K562 (cell line): ENCODE measurements around the gene RPUSD2. TPM values are rescaled to one million over a fixed set of nuclear protein-coding genes. Genes with fewer than 3 reads are reported as not detected.

Experiments used
- ATAC-seq: fragments of 200-7000 bp; cut with Tn5 transposase; 3 replicates; pipeline ENCODE4 v1.9.1; 2020; ENCODE audit warnings: moderate library complexity
- BruUV-seq: library from RNA; stranded (reverse); fragments of 400-500 nt; replicated peaks from 2 replicates; lab custom pipeline; 2021; lab: Mats Ljungman, UMichigan
- CTCF ChIA-PET: fragments of 300-600 bp; formaldehyde crosslinking; extraction: SDS; loops from one replicate; lab custom pipeline; 2021; ENCODE audit warnings: low intra/inter-chr PET ratio; lab: Yijun Ruan, JAX
- POLR2A ChIA-PET: fragments of 300-600, 350-650 bp; sonication (Branson Sonifier 250); formaldehyde crosslinking; extraction: SDS; loops from one replicate; lab custom pipeline; 2021; ENCODE audit warnings: antibody characterized with exemption, inconsistent platforms; lab: Yijun Ruan, JAX
- DNase-seq, 4 experiments: peaks; one replicate each; pipeline versions ENCODE4 v3.0.0 to v3.0.0-alpha.2; 2011 to 2018; ENCODE audit warnings: low spot score in 3 of 4, mixed read lengths in 3 of 4; ENCODE audit errors: extremely low read depth in 1 of 4
- FAIRE-seq: peaks from 2 replicates; lab custom pipeline; 2011; peaks lifted over from hg19 to GRCh38; lab: Jason Lieb, UNC
- H2AFZ ChIP-seq: 2 replicates; pipeline ENCODE4 v1.6.0; 2011; ENCODE audit warnings: low read depth, low read length, control low read depth, inconsistent platforms
- H3K27ac ChIP-seq: fragments of 200-600 bp; 3 replicates; pipeline ENCODE4 v1.8.0; 2011; ENCODE audit warnings: low read depth, mild to moderate bottlenecking, control low read depth, inconsistent platforms, low read length, moderate library complexity, mixed read lengths; ENCODE audit errors: extremely low read depth
- H3K27me3 ChIP-seq, 2 experiments: fragments of 300-600 bp in 1 of 2; 2 replicates in 1 of 2; 3 replicates in 1 of 2; pipeline versions ENCODE4 v1.6.0 to v1.8.0; 2011; ENCODE audit warnings: inconsistent platforms in 2 of 2, low read length in 2 of 2, mild to moderate bottlenecking in 1 of 2, mixed read lengths in 1 of 2, moderate library complexity in 1 of 2; ENCODE audit not compliant: control insufficient read depth in 2 of 2, insufficient read depth in 2 of 2
- H3K36me3 ChIP-seq: fragments of 300-600 bp; 3 replicates; pipeline ENCODE4 v1.8.0; 2011; ENCODE audit warnings: mild to moderate bottlenecking, low read length, inconsistent platforms; ENCODE audit not compliant: control insufficient read depth, insufficient read depth
- H3K4me1 ChIP-seq, 2 experiments: fragments of 200-600 bp in 1 of 2; replicated peaks in 1 of 2; 2 replicates in 1 of 2; 3 replicates in 1 of 2; pipeline versions ENCODE4 v1.5.1 to v1.8.0; 2011; ENCODE audit warnings: inconsistent platforms in 2 of 2, low read length in 2 of 2, mild to moderate bottlenecking in 1 of 2, mixed read lengths in 1 of 2, moderate library complexity in 1 of 2; ENCODE audit not compliant: control insufficient read depth in 2 of 2, insufficient read depth in 2 of 2
- H3K4me2 ChIP-seq: 2 replicates; pipeline ENCODE4 v1.6.1; 2011; ENCODE audit warnings: low read length, control low read depth, inconsistent platforms, mixed read lengths; ENCODE audit not compliant: insufficient read depth
- H3K4me3 ChIP-seq: fragments of 200-600 bp; sonication (generic), shearing (Covaris generic); 2 replicates; pipeline ENCODE4 v1.5.1; 2016; ENCODE audit warnings: control low read depth, inconsistent platforms
- H3K79me2 ChIP-seq: fragments of 200-600 bp; 3 replicates; pipeline ENCODE4 v1.8.0; 2011; ENCODE audit warnings: low read length, inconsistent platforms; ENCODE audit not compliant: control insufficient read depth, insufficient read depth
- H3K9ac ChIP-seq, 2 experiments: 2 replicates each; pipeline versions ENCODE4 v1.6.0 to v1.6.1; 2011; ENCODE audit warnings: low read depth in 2 of 2, low read length in 2 of 2, control low read depth in 1 of 2, inconsistent platforms in 1 of 2, mild to moderate bottlenecking in 1 of 2, mixed read lengths in 1 of 2; ENCODE audit not compliant: insufficient read depth in 1 of 2
- H3K9me1 ChIP-seq: one replicate; pipeline ENCODE4 v1.6.0; 2011; ENCODE audit warnings: inconsistent platforms, mild to moderate bottlenecking, low read length, moderate library complexity; ENCODE audit not compliant: control insufficient read depth, insufficient read depth
- H3K9me3 ChIP-seq: replicated peaks from 2 replicates; pipeline ENCODE4 v1.5.1; 2011; ENCODE audit warnings: low read depth, low read length, inconsistent platforms; ENCODE audit not compliant: control insufficient read depth, insufficient read depth
- H4K20me1 ChIP-seq: replicated peaks from 2 replicates; pipeline ENCODE4 v1.6.1; 2011; ENCODE audit warnings: low read length, inconsistent platforms, mixed read lengths; ENCODE audit not compliant: control insufficient read depth, insufficient read depth
- ASH1L ChIP-seq: fragments of 450-650 bp; IDR thresholded peaks from 2 replicates; pipeline ENCODE4 v1.6.1; 2018; ENCODE audit warnings: borderline replicate concordance, mild to moderate bottlenecking, low read depth; ENCODE audit not compliant: partially characterized antibody
- DLX4 ChIP-seq: fragments of 250-450 bp; sonication (Bioruptor Pico); IDR thresholded peaks from 2 replicates; pipeline ENCODE4 v1.6.1; 2021; ENCODE audit warnings: mild to moderate bottlenecking
- MYC ChIP-seq, 2 experiments: fragments of 250-450 bp in 1 of 2; sonication (Bioruptor Pico) in 1 of 2; IDR thresholded peaks; 2 replicates each; pipeline versions ENCODE4 v1.5.1 to v1.6.1; 2012 to 2021; ENCODE audit warnings: low read depth in 2 of 2, borderline replicate concordance in 1 of 2, improper control_type of control experiment in 1 of 2, low read length in 1 of 2, mild to moderate bottlenecking in 1 of 2, moderate library complexity in 1 of 2
- NFE2L1 ChIP-seq: fragments of 450-650 bp; IDR thresholded peaks from 2 replicates; pipeline ENCODE4 v1.6.1; 2016; ENCODE audit warnings: missing genetic modification characterization, low read depth, mild to moderate bottlenecking, missing compliant biosample characterization, moderate library complexity, borderline replicate concordance
- ZBTB49 ChIP-seq: sonication (generic); formaldehyde crosslinking; IDR thresholded peaks from 2 replicates; pipeline ENCODE4 v1.8.0; 2022; ENCODE audit warnings: missing genetic modification reagents, mild to moderate bottlenecking, borderline replicate concordance
- ZNF282 ChIP-seq: sonication (generic); formaldehyde crosslinking; IDR thresholded peaks from 2 replicates; pipeline ENCODE4 v1.8.1; 2023; ENCODE audit warnings: missing genetic modification reagents
- ZNF436 ChIP-seq: fragments of 250-450, 450-650 bp; sonication (Bioruptor Pico); formaldehyde crosslinking; IDR thresholded peaks from 2 replicates; pipeline ENCODE4 v1.7.0; 2020; ENCODE audit warnings: mild to moderate bottlenecking
- ZSCAN29 ChIP-seq: fragments of 450-650 bp; IDR thresholded peaks from 2 replicates; pipeline ENCODE4 v1.6.1; 2017
- in situ Hi-C: fragments of 300-500 bp; cut with MboI; formaldehyde crosslinking; loops from 4 replicates; pipeline ENCODE4 v1.15.0; 2018; ENCODE audit warnings: inconsistent platforms, mixed read lengths
- intact Hi-C: fragments of 100-400 bp; cut with micrococcal nuclease; formaldehyde crosslinking; loops from 2 replicates; pipeline ENCODE4 v1.14.2; 2022
- polyA plus RNA-seq, 8 experiments: library from polyadenylated mRNA; depleted of rRNA in 4 of 8; stranded (reverse) in 5 of 8; unstranded in 3 of 8; fragments of >200 nt; fragmentation: Nextera tagmentation in 2 of 8; fragmentation: Illumina TruSeq in 1 of 8; extraction: Ambion mirVana in 2 of 8; extraction: Trizol in 1 of 8; gene quantifications; 2 replicates each; pipeline versions ENCODE4 v1.2.1 to v1.2.3, GENCODE V29; 2011 to 2014; ENCODE audit warnings: inconsistent platforms in 1 of 8, missing spikeins in 1 of 8
- total RNA-seq, 7 experiments: library from RNA; depleted of rRNA in 6 of 7; stranded (reverse); fragments of >200 nt in 6 of 7; fragmentation: Illumina TruSeq in 2 of 7; extraction: Trizol in 2 of 7; gene quantifications; 2 replicates each; pipeline versions ENCODE4 v1.2.1 to v1.2.3, GENCODE V29; 2011 to 2021; ENCODE audit warnings: low replicate concordance in 1 of 7
- TF ChIP-seq, protein P1 (sequence below), 2 experiments: fragments of 450-650 bp; IDR thresholded peaks; 2 replicates each; pipeline ENCODE4 v1.6.1; 2016; ENCODE audit warnings: mild to moderate bottlenecking in 2 of 2, borderline replicate concordance in 1 of 2, low read depth in 1 of 2, moderate library complexity in 1 of 2

Gene RPUSD2
- total and polyA plus RNA-seq, 9 of the 15 experiments (the other 6 are each of a cell fraction or from before 2014, with no cell fraction given) = 3.7 to 30.2 (median 14.3) TPM

GRCh38 chr15:40603935-40604334 lies 34.8 kb downstream of the RPUSD2 start:
- CTCF ChIA-PET = no interaction called here
- ATAC-seq = no peak
- no peak for FAIRE-seq

More at GRCh38 chr15:40603935-40604334, 34.8 kb downstream of the RPUSD2 start:
- BruUV-seq = no TSS peak
- no peaks in the 10 kb centered on the region for H3K4me1 ChIP-seq
- DNase-seq = no peak
- no peak for TF ChIP-seq MYC (IDR thresholded peaks at IDR 0.05; ENCODE audit: low read depth, low read length)
- no peak for TF ChIP-seq MYC (CRISPR knock-in tag; IDR thresholded peaks at IDR 0.05; ENCODE audit: borderline replicate concordance, low read depth)
- TF ChIP-seq NFE2L1 (tag) = no peak
- no peak for TF ChIP-seq ZSCAN29
- no peak for TF ChIP-seq ASH1L
- no peak for TF ChIP-seq ZNF436 (CRISPR knock-in tag)
- TF ChIP-seq ZNF282 = no peak
- TF ChIP-seq DLX4 = no peak
- TF ChIP-seq, protein P1, sequence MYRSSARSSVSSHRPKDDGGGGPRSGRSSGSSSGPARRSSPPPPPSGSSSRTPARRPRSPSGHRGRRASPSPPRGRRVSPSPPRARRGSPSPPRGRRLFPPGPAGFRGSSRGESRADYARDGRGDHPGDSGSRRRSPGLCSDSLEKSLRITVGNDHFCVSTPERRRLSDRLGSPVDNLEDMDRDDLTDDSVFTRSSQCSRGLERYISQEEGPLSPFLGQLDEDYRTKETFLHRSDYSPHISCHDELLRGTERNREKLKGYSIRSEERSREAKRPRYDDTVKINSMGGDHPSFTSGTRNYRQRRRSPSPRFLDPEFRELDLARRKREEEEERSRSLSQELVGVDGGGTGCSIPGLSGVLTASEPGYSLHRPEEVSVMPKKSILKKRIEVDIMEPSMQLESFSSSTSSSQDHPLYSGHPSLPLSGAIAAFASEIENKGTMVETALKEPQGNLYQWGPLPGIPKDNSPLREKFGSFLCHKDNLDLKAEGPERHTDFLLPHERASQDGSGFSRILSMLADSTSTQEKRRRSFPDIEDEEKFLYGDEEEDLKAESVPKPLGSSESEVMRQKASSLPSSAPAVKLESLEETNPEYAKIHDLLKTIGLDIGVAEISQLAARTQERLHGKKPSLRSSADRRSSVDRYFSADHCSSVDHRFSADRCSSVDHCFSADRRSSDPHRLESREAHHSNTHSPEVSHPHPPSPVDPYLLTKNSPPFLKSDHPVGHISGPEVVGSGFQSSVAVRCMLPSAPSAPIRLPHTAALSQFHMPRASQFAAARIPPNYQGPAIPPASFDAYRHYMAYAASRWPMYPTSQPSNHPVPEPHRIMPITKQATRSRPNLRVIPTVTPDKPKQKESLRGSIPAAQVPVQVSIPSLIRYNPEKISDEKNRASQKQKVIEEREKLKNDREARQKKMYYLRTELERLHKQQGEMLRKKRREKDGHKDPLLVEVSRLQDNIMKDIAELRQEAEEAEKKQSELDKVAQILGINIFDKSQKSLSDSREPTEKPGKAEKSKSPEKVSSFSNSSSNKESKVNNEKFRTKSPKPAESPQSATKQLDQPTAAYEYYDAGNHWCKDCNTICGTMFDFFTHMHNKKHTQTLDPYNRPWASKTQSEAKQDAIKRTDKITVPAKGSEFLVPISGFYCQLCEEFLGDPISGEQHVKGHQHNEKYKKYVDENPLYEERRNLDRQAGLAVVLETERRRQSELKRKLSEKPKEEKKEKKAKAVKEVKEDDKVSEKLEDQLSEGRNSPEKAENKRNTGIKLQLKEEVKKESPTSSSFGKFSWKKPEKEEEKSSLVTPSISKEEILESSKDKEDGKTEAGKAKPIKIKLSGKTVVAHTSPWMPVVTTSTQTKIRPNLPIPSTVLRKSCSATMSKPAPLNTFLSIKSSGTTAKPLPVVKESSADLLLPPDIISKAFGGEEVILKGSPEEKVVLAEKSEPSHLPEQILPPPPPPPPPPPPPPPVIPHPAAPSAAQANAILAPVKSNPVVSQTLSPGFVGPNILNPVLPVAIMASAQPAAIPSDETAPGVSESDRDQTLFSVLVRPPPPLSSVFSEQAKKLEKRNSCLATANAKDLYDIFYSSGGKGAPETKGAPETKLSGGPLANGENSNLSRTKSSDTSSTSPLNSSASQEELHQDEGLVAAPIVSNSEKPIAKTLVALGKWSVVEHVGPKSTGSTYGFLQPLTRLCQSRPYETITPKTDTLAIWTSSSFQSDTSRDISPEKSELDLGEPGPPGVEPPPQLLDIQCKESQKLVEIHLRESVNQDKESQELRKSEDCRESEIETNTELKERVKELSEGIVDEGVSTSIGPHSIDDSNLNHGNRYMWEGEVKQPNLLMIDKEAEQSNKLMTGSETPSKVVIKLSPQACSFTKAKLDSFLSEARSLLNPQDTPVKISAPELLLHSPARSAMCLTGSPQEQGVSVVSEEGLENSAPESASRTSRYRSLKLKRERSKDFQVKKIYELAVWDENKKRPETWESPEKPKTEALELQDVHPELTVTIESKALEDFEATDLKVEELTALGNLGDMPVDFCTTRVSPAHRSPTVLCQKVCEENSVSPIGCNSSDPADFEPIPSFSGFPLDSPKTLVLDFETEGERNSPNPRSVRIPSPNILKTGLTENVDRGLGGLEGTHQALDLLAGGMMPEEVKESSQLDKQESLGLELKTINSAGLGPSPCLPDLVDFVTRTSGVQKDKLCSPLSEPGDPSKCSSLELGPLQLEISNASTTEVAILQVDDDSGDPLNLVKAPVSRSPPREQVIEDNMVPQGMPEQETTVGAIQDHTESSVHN (IDR thresholded peaks at IDR 0.05; ENCODE audit: borderline replicate concordance in 1 of 2, low read depth in 1 of 2) = no peak
- no peak for TF ChIP-seq ZBTB49 (CRISPR knock-in tag)
- TF ChIP-seq, all 486 proteins: peak for 0
- in situ Hi-C loops = no loop called here
- peaks cover 53% of the 10 kb centered on the region for H3K36me3 ChIP-seq
- intact Hi-C loops = no loop called here
- H3K27me3 ChIP-seq = no peaks in the 10 kb centered on the region
- no peak overlapping the region for H3K27ac ChIP-seq
- H2AFZ ChIP-seq = no peak overlapping the region
- no peak overlapping the region for H3K9ac ChIP-seq
- H3K4me3 ChIP-seq = no peak overlapping the region
- POLR2A ChIA-PET = interaction anchor here (0.7 kb wide), 1 partner anchor 23 kb away, joined by 3 read pairs; no protein-coding TSS in a partner anchor
- no peaks in the 10 kb centered on the region for H4K20me1 ChIP-seq
- H3K9me1 ChIP-seq = no peaks in the 10 kb centered on the region
- H3K4me2 ChIP-seq = no peak overlapping the region
- 0 out of 2 replicates have a peak, but pooled peaks cover 1% of the 10 kb centered on the region for H3K9me3 ChIP-seq
- peaks cover 36% of the 10 kb centered on the region for H3K79me2 ChIP-seq
